GM18505 (cell line): ENCODE measurements around the gene CLCN1.
"Not testable (repeated sequence)": the region's sequence is repeated elsewhere in the genome, so short reads cannot be mapped to it uniquely, and the experiment has no call there.

Experiments
- ATAC-seq: cut with Tn5 transposase; IDR thresholded peaks from one replicate; pipeline ENCODE4 v1.9.1; 2021; ENCODE audit not compliant: unreplicated experiment
- POLR2A ChIP-seq: IDR thresholded peaks from 4 replicates; pipeline ENCODE4 v1.6.1; 2011; ENCODE audit warnings: borderline replicate concordance; ENCODE audit not compliant: insufficient read depth, insufficient read length; ENCODE audit errors: extremely low read depth

Gene CLCN1

GRCh38 chr7:143387156-143387975 is 71.5 kb downstream of the CLCN1 start:
- ATAC-seq = no peak
- no peak for TF ChIP-seq POLR2A

- ATAC-seq = no peak
- no peak for TF ChIP-seq POLR2A
Observed at GRCh38 chr7:143388051-143388450, 72.1 kb downstream of the CLCN1 start.

GRCh38 chr7:143388491-143389101 is 72.7 kb downstream of the CLCN1 start:
- TF ChIP-seq POLR2A = no peak
- no peak for ATAC-seq

GRCh38 chr7:143389316-143390103 is 73.6 kb downstream of the CLCN1 start:
- no peak for ATAC-seq
- TF ChIP-seq POLR2A = no peak

- TF ChIP-seq POLR2A = no peak
- no peak for ATAC-seq
Observed at GRCh38 chr7:143390104-143390772, 74.3 kb downstream of the CLCN1 start.

- ATAC-seq = no peak
- no peak for TF ChIP-seq POLR2A
Observed at GRCh38 chr7:143390773-143391317, 74.9 kb downstream of the CLCN1 start.

- ATAC-seq = no peak
- no peak for TF ChIP-seq POLR2A
Observed at GRCh38 chr7:143391462-143392404, 75.8 kb downstream of the CLCN1 start.

- ATAC-seq = not testable (repeated sequence)
Observed at GRCh38 chr7:143392427-143392826, 76.5 kb downstream of the CLCN1 start.

GRCh38 chr7:143392875-143393266 is 77.0 kb downstream of the CLCN1 start:
- ATAC-seq = no peak
- TF ChIP-seq POLR2A = no peak

- TF ChIP-seq POLR2A = no peak
- no peak for ATAC-seq
Observed at GRCh38 chr7:143393267-143394041, 77.5 kb downstream of the CLCN1 start.

GRCh38 chr7:143394068-143394467 is 78.2 kb downstream of the CLCN1 start:
- ATAC-seq = no peak
- TF ChIP-seq POLR2A = no peak
